ENCODE measurements around the gene IMPDH2. TPM values are rescaled to one million over a fixed set of nuclear protein-coding genes. Genes with fewer than 3 reads are reported as not detected.

IMPDH2 gene
- total RNA-seq, 2 experiments from 2014 or later: 227 to 229 TPM

DNA sequence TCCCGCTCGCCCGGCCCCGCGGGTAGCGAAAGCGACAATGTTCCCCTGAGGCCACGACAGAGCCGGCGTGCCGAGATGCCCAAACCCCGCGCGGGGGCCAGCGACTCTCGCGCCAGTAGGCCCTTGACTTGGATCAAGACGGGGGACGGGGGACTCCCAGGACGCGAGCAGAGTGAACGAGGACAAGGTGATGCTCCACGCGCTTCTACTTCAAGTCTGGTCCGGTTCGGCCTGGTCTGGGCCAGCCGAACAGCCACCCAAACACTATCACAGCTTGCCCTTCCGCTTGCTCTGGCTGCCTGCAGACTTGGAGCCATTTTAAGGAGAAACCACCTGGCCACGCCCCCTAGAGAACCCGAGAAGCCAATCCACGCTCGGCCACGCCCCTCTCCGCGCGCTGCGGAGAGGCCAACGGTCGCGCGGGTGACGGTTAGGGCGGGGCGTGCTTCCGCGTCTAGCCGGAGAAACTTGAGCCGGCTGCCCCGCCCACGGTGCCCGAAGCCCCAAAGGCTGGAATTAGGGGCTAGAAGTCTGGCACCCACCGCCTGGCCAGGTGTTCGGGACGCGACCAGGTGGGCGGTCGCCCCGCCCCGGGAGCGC lies 7.9 kb downstream of the IMPDH2 start:
- no peaks in the 10 kb centered on the region for H3K9me3 Mint-ChIP-seq (ENCODE audit: insufficient read depth)
- peak; percentile 65 for ATAC-seq

DNA sequence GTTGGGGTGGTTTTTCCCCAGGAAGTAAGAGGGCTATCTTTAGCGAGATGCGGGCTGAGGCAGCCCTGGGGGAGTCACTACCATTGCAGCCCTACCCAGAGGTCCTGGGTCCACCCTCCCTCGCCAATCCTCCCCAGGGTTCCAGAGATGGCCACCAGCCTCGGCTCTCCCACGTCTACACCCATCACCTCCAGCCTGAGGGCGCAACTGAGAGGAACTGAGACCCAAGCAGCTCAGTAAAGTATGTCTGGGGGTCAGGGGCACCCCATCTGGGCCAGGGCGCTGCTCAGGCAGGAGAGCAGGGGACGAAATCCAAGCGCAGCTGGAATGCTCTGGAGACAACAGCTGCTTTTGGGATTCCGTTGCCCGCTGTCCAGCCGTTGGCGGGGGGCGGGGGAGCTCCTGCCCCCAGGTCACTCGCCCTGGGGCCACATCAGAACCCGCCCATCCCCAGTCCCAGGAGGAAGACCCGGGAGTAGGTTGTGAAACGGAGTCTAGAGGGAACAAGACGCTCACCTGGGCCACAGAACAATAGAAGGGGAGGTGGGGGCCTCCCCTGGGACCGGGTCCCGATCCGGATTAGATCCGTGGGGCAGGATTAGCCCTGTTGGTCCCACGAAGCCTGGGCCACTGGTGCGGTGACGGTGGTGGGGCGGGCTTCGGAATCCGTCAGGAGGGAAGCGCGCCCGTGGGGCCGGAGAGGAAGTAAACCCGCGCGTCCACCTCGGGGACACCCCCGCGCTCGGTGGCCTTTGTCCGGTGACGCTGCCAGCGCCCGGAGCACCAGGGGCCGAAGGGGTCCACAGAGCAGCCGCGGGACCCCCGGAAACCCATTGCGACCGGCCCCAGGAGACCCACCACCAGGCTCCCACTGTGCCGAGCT lies 8.6 kb downstream of the IMPDH2 start:
- Mint-ChIP-seq H3K4me3 (peak overlapping the region; percentile 97), H3K27ac (peak overlapping the region; percentile 98), H3K27me3 (ENCODE audit: low read depth) (no peaks in the 10 kb centered on the region), H3K4me1 (ENCODE audit: low read depth) (peaks cover 58% of the 10 kb centered on the region), H3K9me3 (ENCODE audit: insufficient read depth) (no peaks in the 10 kb centered on the region), H3K36me3 (ENCODE audit: low read depth) (peaks cover 54% of the 10 kb centered on the region)
- POLR2A ChIA-PET: interaction anchor here (0.5 to 8.2 kb wide), 20 partner anchors 8 to 554 kb away, joined by 3 to 160 read pairs (median 5); partner anchors contain the start of genes ARIH2, IMPDH2, IP6K2 and P4HTM
- CTCF ChIA-PET: interaction anchor here (1.2 to 19.2 kb wide), 7 partner anchors 8 to 123 kb away, joined by 5 to 319 read pairs (median 22); partner anchors contain the start of genes P4HTM, QRICH1, SLC25A20 and WDR6
- ATAC-seq: peak; percentile 5
- peak; percentile 52 for DNase-seq

More for the DNA sequence above, 7.9 kb downstream of the IMPDH2 start:
- H3K27ac Mint-ChIP-seq: peak overlapping the region; percentile 98
- CTCF ChIA-PET: interaction anchor here (1.0 to 19.2 kb wide), 10 partner anchors 9 to 136 kb away, joined by 3 to 319 read pairs (median 10); partner anchors contain the start of genes P4HTM, QRICH1, SLC25A20 and WDR6
- H3K36me3 Mint-ChIP-seq (ENCODE audit: low read depth): peaks cover 56% of the 10 kb centered on the region
- POLR2A ChIA-PET: interaction anchor here (0.5 to 8.2 kb wide), 29 partner anchors 8 to 555 kb away, joined by 3 to 160 read pairs (median 4); partner anchors contain the start of genes ARIH2, DAG1, IMPDH2 and IP6K2
- peaks cover 60% of the 10 kb centered on the region for H3K4me1 Mint-ChIP-seq (ENCODE audit: low read depth)
- H3K27me3 Mint-ChIP-seq (ENCODE audit: low read depth): no peaks in the 10 kb centered on the region
- H3K4me3 Mint-ChIP-seq: peak overlapping the region; percentile 97
- peak; percentile 99 for DNase-seq

GRCh38 chr3:49019941-49020329 lies 9.3 kb downstream of the IMPDH2 start:
- Mint-ChIP-seq H3K4me3 (peak overlapping the region; percentile 97), H3K4me1 (ENCODE audit: low read depth) (peaks cover 53% of the 10 kb centered on the region), H3K27me3 (ENCODE audit: low read depth) (no peaks in the 10 kb centered on the region), H3K27ac (peak overlapping the region; percentile 98), H3K36me3 (ENCODE audit: low read depth) (peaks cover 54% of the 10 kb centered on the region), H3K9me3 (ENCODE audit: insufficient read depth) (no peaks in the 10 kb centered on the region)
- CTCF ChIA-PET: interaction anchor here (1.2 to 19.2 kb wide), 5 partner anchors 8 to 73 kb away, joined by 5 to 319 read pairs (median 24); partner anchors contain the start of genes P4HTM, QRICH1 and WDR6
- no peak for DNase-seq
- POLR2A ChIA-PET: interaction anchor here (1.2 to 8.2 kb wide), 8 partner anchors 8 to 553 kb away, joined by 3 to 160 read pairs (median 32); partner anchors contain the start of genes IMPDH2, P4HTM, QRICH1 and WDR6
- ATAC-seq: no peak

DNA sequence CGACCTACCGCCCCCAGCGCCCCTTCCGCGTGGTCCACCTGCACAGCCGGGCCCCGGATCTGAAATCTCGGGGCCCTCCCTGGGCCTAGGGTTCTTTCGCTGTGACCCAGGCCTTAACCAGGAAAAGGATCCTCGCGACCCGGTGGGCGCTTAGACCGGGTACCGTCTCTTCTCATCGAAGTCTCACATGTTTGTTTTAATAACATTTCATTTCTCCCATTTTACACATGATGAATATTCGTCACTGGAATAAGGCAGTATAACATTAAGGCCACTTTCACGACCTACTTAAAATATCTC lies 10.5 kb downstream of the IMPDH2 start:
- Mint-ChIP-seq H3K4me1 (ENCODE audit: low read depth) (peaks cover 46% of the 10 kb centered on the region), H3K9me3 (ENCODE audit: insufficient read depth) (no peaks in the 10 kb centered on the region), H3K27me3 (ENCODE audit: low read depth) (no peaks in the 10 kb centered on the region), H3K36me3 (ENCODE audit: low read depth) (peaks cover 49% of the 10 kb centered on the region), H3K4me3 (peak overlapping the region; percentile 97), H3K27ac (peak overlapping the region; percentile 89)
- ChIA-PET POLR2A (interaction anchor here (3.9 to 8.2 kb wide), 5 partner anchors 10 to 75 kb away, joined by 22 to 160 read pairs (median 57); partner anchors contain the start of genes IMPDH2, P4HTM, QRICH1 and WDR6), CTCF (interaction anchor here (2.1 to 19.2 kb wide), 3 partner anchors 11 to 28 kb away, joined by 6 to 319 read pairs (median 92); partner anchors contain the start of genes IMPDH2, P4HTM and WDR6)
- ATAC-seq: no peak
- no peak for DNase-seq

DNA sequence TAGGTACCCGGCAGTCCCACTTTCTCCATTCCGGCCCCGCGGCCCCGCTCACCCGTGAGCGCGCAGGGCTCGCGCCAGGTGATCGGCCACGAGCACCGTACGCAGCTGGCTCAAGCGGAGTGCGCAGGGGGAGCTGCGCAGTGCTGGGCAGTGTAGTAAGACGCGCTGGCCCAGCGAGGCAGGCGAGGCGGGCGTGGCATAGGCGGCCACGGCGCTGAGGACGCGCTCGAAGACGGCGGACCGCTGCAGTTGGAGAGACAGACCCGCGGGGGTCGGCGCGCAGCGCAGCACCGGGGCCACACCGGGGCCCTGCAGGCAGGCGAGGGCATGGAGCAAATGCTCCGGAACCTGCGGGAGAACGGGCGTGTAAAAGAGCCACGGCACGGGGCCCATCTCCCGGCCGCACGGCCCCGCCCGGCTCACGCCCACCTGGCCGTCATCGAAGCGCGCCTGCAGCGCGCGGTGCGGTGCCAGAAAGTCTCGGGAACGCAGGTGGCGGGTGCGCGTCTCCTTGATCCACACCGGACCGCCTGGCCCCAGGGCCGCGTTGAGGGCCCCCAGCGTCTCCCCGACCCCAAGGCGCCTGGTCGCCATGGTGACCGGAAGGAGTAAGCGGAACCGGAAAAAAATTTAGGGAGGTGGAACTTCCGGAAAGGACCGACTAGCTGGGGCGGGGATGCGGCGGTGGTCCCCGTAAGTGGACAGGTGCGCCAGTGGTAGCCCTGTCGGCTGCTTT lies 11.1 kb downstream of the IMPDH2 start, which contains the start of gene DALRD3:
Gene DALRD3, minus strand, starts transcription at position 610 of the 736 bp plus-strand sequence. Its CDS starts 16 bp downstream, at position 594.
- H3K36me3 Mint-ChIP-seq (ENCODE audit: low read depth): peaks cover 45% of the 10 kb centered on the region
- peaks cover 43% of the 10 kb centered on the region for H3K4me1 Mint-ChIP-seq (ENCODE audit: low read depth)
- H3K9me3 Mint-ChIP-seq (ENCODE audit: insufficient read depth): no peaks in the 10 kb centered on the region
- peak within 1 kb of the TSS; percentile 97 for H3K4me3 Mint-ChIP-seq
- peak; percentile 15 for ATAC-seq
- H3K27ac Mint-ChIP-seq: peak within 1 kb of the TSS; percentile 89
- DNase-seq: peak; percentile 73
- no peaks in the 10 kb centered on the region for H3K27me3 Mint-ChIP-seq (ENCODE audit: low read depth)
- CTCF ChIA-PET: interaction anchor here (1.0 to 19.2 kb wide), 4 partner anchors 10 to 76 kb away, joined by 3 to 319 read pairs (median 49); partner anchors contain the start of genes IMPDH2, P4HTM and WDR6
- POLR2A ChIA-PET: interaction anchor here (0.7 to 8.2 kb wide), 8 partner anchors 8 to 99 kb away, joined by 3 to 160 read pairs (median 30); partner anchors contain the start of genes IMPDH2, P4HTM, QRICH1 and WDR6

DNA sequence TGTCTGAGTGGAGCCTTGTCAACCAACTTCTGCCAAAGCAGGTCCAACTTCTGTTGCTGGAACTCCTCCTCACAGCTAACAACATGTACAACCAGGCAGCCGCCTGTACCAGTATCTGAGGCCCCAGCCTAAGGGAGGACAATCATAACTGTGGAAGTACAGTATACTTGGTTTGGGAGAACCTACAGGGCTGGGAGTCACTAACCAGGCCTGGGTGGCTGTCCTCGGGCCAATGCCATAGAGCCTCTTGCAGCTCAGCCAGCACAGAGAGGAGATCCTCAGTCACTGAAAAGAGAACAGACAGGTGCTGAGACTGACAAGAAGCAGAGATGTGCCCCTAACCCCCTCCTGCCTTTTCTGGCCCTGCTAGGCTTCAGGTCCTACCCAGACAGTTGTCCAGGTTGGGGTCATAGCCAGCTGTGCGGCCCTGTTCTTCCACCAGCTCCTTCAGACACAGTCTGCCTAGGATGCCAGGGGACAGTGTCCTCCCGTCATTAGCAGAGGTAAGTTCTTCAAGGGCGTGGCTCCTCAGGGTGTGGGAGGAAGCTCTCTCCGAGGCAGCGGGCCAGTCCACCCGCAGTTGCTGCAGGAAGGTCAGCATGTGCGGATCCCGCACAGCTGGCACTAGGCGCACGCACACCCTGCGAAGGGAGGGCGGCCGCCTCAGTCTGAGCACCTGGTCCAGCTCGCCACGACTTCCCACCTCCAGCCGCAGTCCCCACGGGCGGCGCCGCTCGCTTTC lies 11.8 kb downstream of the IMPDH2 start:
- DNase-seq (peak; percentile 46), ATAC-seq (no peak)
- peak overlapping the region; percentile 97 for H3K4me3 Mint-ChIP-seq
- CTCF ChIA-PET: interaction anchor here (1.0 to 19.2 kb wide), 4 partner anchors 9 to 77 kb away, joined by 3 to 319 read pairs (median 49); partner anchors contain the start of genes IMPDH2, P4HTM and WDR6
- H3K27ac Mint-ChIP-seq: peak overlapping the region; percentile 85
- POLR2A ChIA-PET: interaction anchor here (0.5 to 8.2 kb wide), 9 partner anchors 8 to 98 kb away, joined by 3 to 160 read pairs (median 3); partner anchors contain the start of genes IMPDH2, P4HTM, QRICH1 and WDR6
- H3K4me1 Mint-ChIP-seq (ENCODE audit: low read depth): peaks cover 37% of the 10 kb centered on the region
- no peaks in the 10 kb centered on the region for H3K9me3 Mint-ChIP-seq (ENCODE audit: insufficient read depth)
- H3K27me3 Mint-ChIP-seq (ENCODE audit: low read depth): no peaks in the 10 kb centered on the region
- peaks cover 39% of the 10 kb centered on the region for H3K36me3 Mint-ChIP-seq (ENCODE audit: low read depth)

- DNase-seq (no peak), ATAC-seq (no peak)
- ChIA-PET POLR2A (interaction anchor here (0.5 to 8.2 kb wide), 8 partner anchors 10 to 103 kb away, joined by 3 to 160 read pairs (median 3); partner anchors contain the start of genes P4HTM, QRICH1 and WDR6), CTCF (interaction anchor here (2.1 to 19.2 kb wide), 3 partner anchors 9 to 26 kb away, joined by 6 to 319 read pairs (median 92); partner anchors contain the start of genes IMPDH2, P4HTM and WDR6)
- Mint-ChIP-seq H3K4me3 (peak overlapping the region; percentile 97), H3K27ac (peak overlapping the region; percentile 85), H3K9me3 (ENCODE audit: insufficient read depth) (no peaks in the 10 kb centered on the region), H3K27me3 (ENCODE audit: low read depth) (no peaks in the 10 kb centered on the region), H3K36me3 (ENCODE audit: low read depth) (peaks cover 45% of the 10 kb centered on the region), H3K4me1 (ENCODE audit: low read depth) (peaks cover 40% of the 10 kb centered on the region)
These were observed 12.6 kb downstream of the IMPDH2 start for GRCh38 chr3:49016414-49017228.

GRCh38 chr3:49015765-49016164 lies 13.4 kb downstream of the IMPDH2 start:
- CTCF ChIA-PET: interaction anchor here (8.2 to 19.2 kb wide), 2 partner anchors 8 to 25 kb away, joined by 92 to 319 read pairs; partner anchors contain the start of genes P4HTM and WDR6
- H3K27ac Mint-ChIP-seq: peak overlapping the region; percentile 27
- no peak overlapping the region for H3K4me3 Mint-ChIP-seq
- POLR2A ChIA-PET: interaction anchor here (1.0 to 8.2 kb wide), 4 partner anchors 8 to 104 kb away, joined by 3 to 160 read pairs (median 4); partner anchors contain the start of gene WDR6
- H3K27me3 Mint-ChIP-seq (ENCODE audit: low read depth): no peaks in the 10 kb centered on the region
- ATAC-seq: no peak
- H3K36me3 Mint-ChIP-seq (ENCODE audit: low read depth): peaks cover 43% of the 10 kb centered on the region
- DNase-seq: no peak
- peaks cover 40% of the 10 kb centered on the region for H3K4me1 Mint-ChIP-seq (ENCODE audit: low read depth)
- H3K9me3 Mint-ChIP-seq (ENCODE audit: insufficient read depth): no peaks in the 10 kb centered on the region

GRCh38 chr3:49015072-49015471 lies 14.1 kb downstream of the IMPDH2 start:
- POLR2A ChIA-PET: interaction anchor here (1.0 to 1.5 kb wide), 2 partner anchors 9 to 19 kb away, joined by 3 to 4 read pairs; no protein-coding TSS in a partner anchor
- H3K4me1 Mint-ChIP-seq (ENCODE audit: low read depth): peaks cover 37% of the 10 kb centered on the region
- H3K36me3 Mint-ChIP-seq (ENCODE audit: low read depth): peaks cover 39% of the 10 kb centered on the region
- H3K4me3 Mint-ChIP-seq: no peak overlapping the region
- DNase-seq (no peak), ATAC-seq (no peak)
- H3K27ac Mint-ChIP-seq: no peak overlapping the region
- CTCF ChIA-PET: interaction anchor here (8.2 to 19.2 kb wide), 2 partner anchors 7 to 24 kb away, joined by 92 to 319 read pairs; partner anchors contain the start of genes P4HTM and WDR6
- no peaks in the 10 kb centered on the region for H3K9me3 Mint-ChIP-seq (ENCODE audit: insufficient read depth)
- no peaks in the 10 kb centered on the region for H3K27me3 Mint-ChIP-seq (ENCODE audit: low read depth)
